ENCODE data around the gene SREK1. TPM values are rescaled to one million over a fixed set of nuclear protein-coding genes. Genes with fewer than 3 reads are reported as not detected.

Gene SREK1
- polyA plus RNA-seq, 2 of the 4 experiments (the other 2 are of a cell fraction): 47.6 to 87.1 TPM

- peak; percentile 47 to 67; a peak in 2 of 6 replicates for ATAC-seq
- POLR2A ChIA-PET: no interaction called here
- WGBS (ENCODE audit: missing lambda C conversion rate): 16% methylated on average over 4 of the region's 4 CpGs
Measured at GRCh38 chr5:66223637-66224036, 79.5 kb downstream of the SREK1 start.

GRCh38 chr5:66224274-66224673 lies 80.2 kb downstream of the SREK1 start:
- DNase-seq (ENCODE audit: low read depth in 1 of 2, low spot score in 1 of 2) (no peak), ATAC-seq (no peak), FAIRE-seq (no peak)
- Histone ChIP-seq H3K4me2 (no peak overlapping the region), H3K27ac (no peak overlapping the region), H3K4me3 (no peak overlapping the region), H3K9me3 (no peaks in the 10 kb centered on the region), H3K4me1 (no peaks in the 10 kb centered on the region)
- WGBS (ENCODE audit: missing lambda C conversion rate): 65% methylated on average over 3 of the region's 3 CpGs
- POLR2A ChIA-PET: no interaction called here
- TF ChIP-seq GATA3 (IDR thresholded peaks at IDR 0.05; ENCODE audit: borderline replicate concordance): no peak
- no peak for TF ChIP-seq ATOH8 (CRISPR knock-in tag; IDR thresholded peaks at IDR 0.05; ENCODE audit: low read depth)
- no peak for TF ChIP-seq CTCF (IDR thresholded peaks at IDR 0.05)
- TF ChIP-seq EP300 (IDR thresholded peaks at IDR 0.05): no peak
- no peak for TF ChIP-seq TFCP2L1 (CRISPR knock-in tag; IDR thresholded peaks at IDR 0.05)
- CTCF ChIA-PET: interaction anchor here (0.5 to 2.4 kb wide), 3 partner anchors 14 to 373 kb away, joined by 4 to 7 read pairs (median 6); no protein-coding TSS in a partner anchor

More at GRCh38 chr5:66223637-66224036, 79.5 kb downstream of the SREK1 start:
- FAIRE-seq (no peak), DNase-seq (ENCODE audit: low read depth in 1 of 2, low spot score in 1 of 2) (peak in 1 of 2 experiments; percentile 29)
- Histone ChIP-seq H3K4me3 (no peak overlapping the region), H3K4me1 (no peaks in the 10 kb centered on the region), H3K4me2 (no peak overlapping the region), H3K27ac (no peak overlapping the region), H3K9me3 (no peaks in the 10 kb centered on the region)
- CTCF ChIA-PET: interaction anchor here (0.5 to 2.4 kb wide), 2 partner anchors 15 to 374 kb away, joined by 4 to 6 read pairs; no protein-coding TSS in a partner anchor
- TF ChIP-seq CTCF (IDR thresholded peaks at IDR 0.05) (peak; percentile 20; the same call in 1 of the 3 replicates), JUNB (IDR thresholded peaks at IDR 0.05) (no peak), SMC3 (IDR thresholded peaks at IDR 0.05) (0 out of 3 replicates have a peak, but pooled peaks have one; percentile 21), BHLHE40 (IDR thresholded peaks at IDR 0.05; ENCODE audit: low read depth, low read length) (no peak), RAD21 (conservative IDR thresholded peaks at IDR 0.05 in 1 of 2, IDR thresholded peaks at IDR 0.05 in 1 of 2) (peak; percentile 24 to 49; a peak in 3 of 5 replicates)

GRCh38 chr5:66224773-66225553 lies 80.9 kb downstream of the SREK1 start:
- H3K4me3 ChIP-seq: no peak overlapping the region
- DNase-seq (ENCODE audit: low read depth in 1 of 2, low spot score in 1 of 2) (no peak), FAIRE-seq (no peak), ATAC-seq (no peak)
- ChIA-PET POLR2A (no interaction called here), CTCF (interaction anchor here (1.4 to 2.4 kb wide), 2 partner anchors 13 to 81 kb away, joined by 6 to 7 read pairs; no protein-coding TSS in a partner anchor)
- H3K9me3 ChIP-seq: no peaks in the 10 kb centered on the region
- H3K27ac ChIP-seq: no peak overlapping the region
- H3K4me2 ChIP-seq: no peak overlapping the region
- no peaks in the 10 kb centered on the region for H3K4me1 ChIP-seq
- TF ChIP-seq ZC3H11A (IDR thresholded peaks at IDR 0.05): no peak
- TF ChIP-seq TFCP2L1 (CRISPR knock-in tag; IDR thresholded peaks at IDR 0.05): no peak
- no peak for TF ChIP-seq ZSCAN20 (CRISPR knock-in tag; IDR thresholded peaks at IDR 0.05)
- no peak for TF ChIP-seq JUN (IDR thresholded peaks at IDR 0.05)
- TF ChIP-seq PBX3 (IDR thresholded peaks at IDR 0.05): no peak
- TF ChIP-seq KDM5A (IDR thresholded peaks at IDR 0.05): no peak
- 62% methylated on average over 8 of the region's 8 CpGs for WGBS (ENCODE audit: missing lambda C conversion rate)
